Erythroblast (primary cell): ENCODE measurements around the gene KCNK6.
"Not testable (repeated sequence)": the region's sequence is repeated elsewhere in the genome, so short reads cannot be mapped to it uniquely, and the experiment has no call there.

ENCODE experiments used
- DNase-seq, 2 experiments: peaks; one replicate each; lab custom pipeline; 2025; lab: John Stamatoyannopoulos, UW
- GATA1 ChIP-seq: IDR thresholded peaks from 2 replicates; pipeline ENCODE4 v1.6.1; 2011; ENCODE audit warnings: low read depth, mild to moderate bottlenecking, control low read depth, low read length, moderate library complexity
- POLR2A ChIP-seq: IDR thresholded peaks from 2 replicates; pipeline ENCODE4 v1.6.1; 2011; ENCODE audit warnings: mild to moderate bottlenecking, low read length

The KCNK6 gene

DNA sequence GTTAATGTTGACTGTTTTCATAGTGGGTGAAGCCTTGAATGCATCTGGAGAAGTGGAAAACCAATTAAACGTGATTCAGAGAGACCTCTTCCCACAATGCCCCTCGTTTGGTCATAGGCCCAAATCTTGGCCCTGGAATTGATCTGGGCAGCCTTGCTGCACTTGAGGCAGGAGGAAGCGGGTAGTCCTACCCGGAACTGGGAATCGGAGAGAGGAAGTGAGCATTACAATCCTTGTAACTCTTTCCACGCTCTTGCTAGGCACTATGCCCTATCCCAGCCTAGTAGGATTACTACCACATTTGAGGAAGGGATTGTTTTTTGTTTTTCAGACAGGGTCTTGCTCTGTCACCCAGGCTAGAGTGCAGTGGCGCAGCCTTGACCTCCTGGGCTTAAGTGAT is 3.6 kb downstream of the KCNK6 start:
- DNase-seq, result no peak
- TF ChIP-seq POLR2A, result no peak

DNA sequence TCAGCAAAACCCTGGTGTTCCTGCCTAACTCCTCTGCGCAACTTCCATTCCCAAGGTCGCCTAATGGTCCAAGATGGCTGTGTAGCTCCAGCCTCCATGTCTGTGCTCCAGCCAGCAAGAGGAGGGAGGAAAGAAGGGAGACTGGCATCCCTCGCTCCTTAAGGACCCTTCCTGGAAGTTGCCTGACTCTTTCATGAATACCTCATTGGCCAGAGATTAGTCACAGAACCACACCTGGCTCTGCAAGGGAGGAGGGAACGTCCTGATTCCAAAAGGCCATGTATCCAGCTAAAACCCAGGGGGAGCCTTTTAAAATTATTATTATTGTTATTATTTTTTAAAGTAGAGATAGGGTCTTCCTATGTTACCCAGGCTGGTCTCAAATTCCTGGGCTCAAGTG is 4.8 kb downstream of the KCNK6 start:
- TF ChIP-seq GATA1 (no peak), POLR2A (no peak)
- no peak for DNase-seq

DNA sequence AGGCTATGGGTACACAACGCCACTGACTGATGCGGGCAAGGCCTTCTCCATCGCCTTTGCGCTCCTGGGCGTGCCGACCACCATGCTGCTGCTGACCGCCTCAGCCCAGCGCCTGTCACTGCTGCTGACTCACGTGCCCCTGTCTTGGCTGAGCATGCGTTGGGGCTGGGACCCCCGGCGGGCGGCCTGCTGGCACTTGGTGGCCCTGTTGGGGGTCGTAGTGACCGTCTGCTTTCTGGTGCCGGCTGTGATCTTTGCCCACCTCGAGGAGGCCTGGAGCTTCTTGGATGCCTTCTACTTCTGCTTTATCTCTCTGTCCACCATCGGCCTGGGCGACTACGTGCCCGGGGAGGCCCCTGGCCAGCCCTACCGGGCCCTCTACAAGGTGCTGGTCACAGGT is 6.9 kb downstream of the KCNK6 start:
- no peak for TF ChIP-seq POLR2A
- no peak for TF ChIP-seq GATA1
- no peak for DNase-seq

DNA sequence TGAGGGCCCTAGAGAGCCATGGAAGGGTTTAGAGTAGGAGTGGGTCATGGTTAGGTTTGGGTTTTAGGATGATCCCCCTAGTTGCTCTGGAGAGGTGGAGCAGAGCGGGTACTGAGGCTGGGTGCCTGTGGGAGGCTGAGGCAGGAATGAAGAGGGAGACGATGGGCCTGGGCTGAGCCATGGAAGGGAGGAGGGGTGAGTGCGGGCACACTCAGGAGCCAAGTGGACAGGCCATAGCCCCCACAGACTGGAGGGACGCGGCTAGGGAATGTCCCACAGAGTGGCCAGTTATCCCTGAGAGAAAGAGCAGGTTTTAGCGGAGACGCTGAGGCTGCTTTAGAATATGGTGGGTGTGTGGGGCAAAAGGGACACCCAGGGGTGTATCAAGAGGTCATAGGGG is 10.0 kb downstream of the KCNK6 start:
- TF ChIP-seq GATA1, result no peak
- no peak for TF ChIP-seq POLR2A
- DNase-seq, result no peak

DNA sequence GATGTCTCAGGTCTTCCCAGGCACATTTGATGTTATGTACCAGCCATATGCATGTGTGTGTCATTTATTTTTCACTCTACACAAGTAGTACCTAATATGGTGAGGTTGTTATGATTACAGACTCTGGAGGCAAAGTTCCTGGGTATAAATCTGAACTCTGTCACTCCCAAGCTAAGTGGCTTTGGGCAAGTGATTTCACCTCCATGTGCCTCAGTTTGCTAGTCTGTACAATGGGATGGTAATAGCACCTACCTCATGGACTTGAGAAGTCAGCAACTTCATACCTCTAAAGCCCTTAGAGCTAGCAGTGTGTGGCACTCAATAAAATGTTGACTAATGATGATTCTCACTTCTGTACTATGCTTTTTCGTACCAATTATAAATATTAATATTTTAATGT is 12.1 kb downstream of the KCNK6 start:
- no peak for TF ChIP-seq POLR2A
- TF ChIP-seq GATA1, result no peak

DNA sequence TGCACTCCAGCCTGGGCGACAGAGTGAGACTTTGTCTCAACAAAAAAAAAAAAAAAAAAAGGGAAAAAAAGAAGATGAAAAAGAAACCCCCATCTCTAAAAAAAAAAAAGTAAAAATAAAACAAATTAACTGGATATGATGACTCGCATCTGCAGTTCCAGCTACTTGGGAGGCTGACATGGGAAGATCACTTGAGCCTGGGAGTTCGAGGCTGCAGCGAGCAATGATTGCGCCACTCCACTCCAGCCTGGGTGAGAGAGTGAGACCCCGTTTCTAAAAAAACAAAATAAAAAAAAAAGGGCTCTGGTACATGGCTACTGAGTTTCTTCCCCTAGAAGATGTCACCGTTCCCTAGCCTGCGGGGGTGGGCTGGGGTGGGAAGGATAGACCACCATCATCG is 13.6 kb downstream of the KCNK6 start:
- TF ChIP-seq POLR2A, result no peak
- TF ChIP-seq GATA1, result no peak
- no peak for DNase-seq

More for the DNA sequence above, 12.1 kb downstream of the KCNK6 start:
- DNase-seq, result no peak

DNA sequence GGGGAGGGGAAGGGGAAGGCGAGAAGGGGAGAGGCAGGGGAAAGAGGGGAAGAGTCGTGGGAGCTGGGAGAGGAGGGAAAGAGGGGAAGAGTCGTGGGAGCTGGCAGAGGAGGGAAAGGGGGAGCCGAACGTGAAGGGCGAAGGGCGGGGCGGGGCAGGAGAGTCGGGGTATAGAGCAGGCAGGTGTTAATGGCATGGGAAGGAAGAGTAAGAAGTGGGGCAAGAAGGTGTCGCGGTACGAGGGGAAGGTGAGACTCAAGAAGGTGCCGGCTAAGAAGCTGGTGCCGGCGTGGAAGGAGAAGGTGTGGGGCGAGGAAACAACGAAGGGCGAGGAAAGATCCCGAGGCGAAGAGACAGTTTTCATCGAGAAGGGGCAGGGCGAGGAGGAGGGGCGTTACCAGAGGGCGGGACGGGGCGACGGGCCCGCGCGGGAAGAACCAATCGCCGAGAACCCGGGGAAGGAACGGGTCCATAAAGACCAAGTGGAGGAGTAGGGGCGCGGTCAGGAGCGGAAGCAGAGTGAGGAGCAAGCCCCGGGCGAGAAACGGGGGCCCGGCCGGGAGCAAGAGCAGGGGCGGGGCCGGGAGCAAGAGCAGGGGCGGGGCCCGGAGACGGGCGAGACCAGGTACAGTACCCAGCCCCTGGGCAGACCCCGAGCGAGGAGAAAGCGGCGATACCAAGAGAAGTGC is 16.4 kb downstream of the KCNK6 start:
- DNase-seq, result peak; percentile 95
- TF ChIP-seq GATA1, result no peak
- peak; percentile 67 for TF ChIP-seq POLR2A

DNA sequence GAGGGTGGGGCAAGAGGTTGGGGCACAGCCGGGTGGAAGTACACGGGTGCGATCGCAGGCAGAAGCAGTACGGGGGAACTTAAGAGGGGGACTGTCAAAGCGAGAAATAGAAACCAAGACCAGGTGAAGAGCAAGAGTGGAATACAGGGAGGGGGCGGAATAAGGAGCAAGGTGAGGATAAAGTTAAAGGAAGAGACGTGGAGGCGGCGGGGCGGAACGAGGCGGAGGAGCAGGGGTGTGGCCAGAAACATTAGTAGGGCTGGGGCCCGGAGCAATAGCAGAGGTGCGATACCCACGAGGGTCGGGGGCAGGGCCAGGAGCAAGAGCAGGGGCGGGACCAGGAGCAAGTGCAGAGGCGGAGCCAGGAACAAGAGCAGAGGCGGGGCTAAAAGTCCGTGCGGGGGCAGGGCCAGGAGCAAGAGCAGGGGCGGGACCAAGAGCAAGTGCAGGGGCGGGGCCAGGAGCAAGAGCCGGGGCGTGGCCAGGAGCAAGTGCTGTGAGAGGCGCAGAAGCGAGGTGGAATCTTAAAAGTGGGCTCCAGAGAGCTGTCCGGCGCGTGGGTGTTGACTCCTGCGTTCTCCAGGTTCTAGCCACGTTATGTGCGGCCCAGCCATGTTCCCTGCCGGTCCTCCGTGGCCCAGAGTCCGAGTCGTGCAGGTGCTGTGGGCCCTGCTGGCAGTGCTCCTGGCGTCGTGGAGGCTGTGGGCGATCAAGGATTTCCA is 17.2 kb downstream of the KCNK6 start:
- DNase-seq, result peak; percentile 98 to 99
- TF ChIP-seq POLR2A (no peak), GATA1 (no peak)

DNA sequence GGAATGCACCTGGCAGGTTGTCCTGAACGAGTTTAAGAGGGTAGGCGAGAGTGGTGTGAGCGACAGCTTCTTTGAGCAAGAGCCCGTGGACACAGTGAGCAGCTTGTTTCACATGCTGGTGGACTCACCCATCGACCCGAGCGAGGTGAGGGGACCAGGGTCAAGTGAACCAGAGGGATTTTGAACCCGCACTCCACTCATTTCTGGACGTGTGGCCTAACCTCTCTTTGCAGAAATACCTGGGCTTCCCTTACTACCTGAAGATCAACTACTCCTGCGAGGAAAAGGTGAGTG is 17.7 kb downstream of the KCNK6 start:
- TF ChIP-seq POLR2A (no peak), GATA1 (no peak)
- DNase-seq, result no peak

DNA sequence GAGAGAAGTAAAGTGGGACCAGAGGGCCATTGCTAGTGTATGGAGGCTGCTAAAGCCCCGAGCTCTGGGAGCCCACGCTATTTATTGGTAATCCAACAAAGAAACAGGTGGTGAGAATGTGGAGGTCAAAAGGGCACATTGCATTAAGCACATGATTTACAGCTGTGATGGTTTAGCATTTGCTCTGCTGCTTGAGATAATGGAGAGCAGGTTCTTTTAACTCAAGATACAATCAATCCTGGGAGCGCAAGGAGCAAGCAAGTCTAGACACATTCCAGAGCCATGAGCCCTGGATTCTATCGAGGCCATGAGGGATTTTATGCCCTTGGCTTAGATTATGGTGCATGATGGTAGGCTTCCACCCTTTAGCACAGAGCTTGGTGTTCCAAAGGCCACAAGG is 19.4 kb downstream of the KCNK6 start:
- not testable (repeated sequence) for DNase-seq

DNA sequence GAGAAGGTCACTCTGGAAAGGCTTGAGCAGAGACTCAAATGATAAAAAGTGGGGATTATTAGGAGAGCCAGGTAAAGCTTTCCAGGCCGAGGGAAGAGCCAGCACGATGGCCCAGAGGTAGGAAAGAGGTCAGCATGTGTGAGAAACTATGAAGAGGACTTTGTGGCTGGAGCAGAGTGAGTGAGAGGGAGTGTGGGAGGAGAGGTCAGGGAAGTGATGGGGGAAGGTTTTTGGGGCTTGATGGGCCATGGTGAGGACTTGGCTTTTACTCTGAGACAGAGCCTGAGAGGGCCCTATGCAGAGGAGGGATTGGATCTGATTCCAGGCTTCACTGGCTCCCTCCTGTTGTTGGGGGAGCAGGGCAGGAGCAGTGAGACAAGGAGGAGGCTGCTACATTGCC is 21.3 kb downstream of the KCNK6 start:
- no peak for TF ChIP-seq GATA1
- no peak for TF ChIP-seq POLR2A
- DNase-seq, result no peak

DNA sequence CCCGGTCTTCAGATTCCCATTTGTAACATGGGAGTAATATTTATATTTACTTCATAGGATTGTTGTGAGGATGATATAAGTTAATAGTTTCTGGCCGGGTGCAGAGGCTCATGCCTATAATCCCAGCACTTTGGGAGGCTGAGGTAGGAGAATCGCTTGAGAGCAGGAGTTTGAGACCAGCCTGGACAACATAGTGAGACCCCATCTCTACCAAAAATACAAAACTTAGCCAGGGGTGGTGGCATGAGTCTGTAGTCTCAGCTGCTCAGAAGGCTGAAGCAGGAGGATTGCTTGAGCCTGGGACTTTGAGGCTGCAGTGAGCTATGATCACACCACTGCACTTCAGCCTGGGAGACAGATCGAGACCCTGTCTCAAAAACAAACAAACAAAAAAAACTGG is 27.2 kb downstream of the KCNK6 start:
- DNase-seq, result no peak
- TF ChIP-seq GATA1 (no peak), POLR2A (no peak)

DNA sequence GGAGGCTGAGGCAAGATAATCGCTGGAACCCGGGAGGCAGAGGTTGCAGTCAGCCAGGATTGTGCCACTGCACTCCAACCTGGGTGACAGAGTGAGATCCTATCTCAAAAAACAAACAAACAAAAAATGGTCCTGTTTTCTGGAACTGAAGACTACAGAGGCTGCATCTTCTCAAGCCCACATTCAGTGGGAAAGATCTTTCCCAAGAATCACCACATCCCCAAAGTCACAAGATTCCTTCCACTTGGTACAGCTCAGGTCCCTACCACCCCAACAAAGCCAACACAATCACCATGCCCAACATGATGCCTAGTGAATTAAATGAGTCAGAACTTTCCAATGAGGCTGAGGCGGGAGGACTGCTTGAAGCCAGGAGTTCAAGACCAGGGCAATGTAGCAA is 31.2 kb downstream of the KCNK6 start:
- TF ChIP-seq GATA1, result no peak
- TF ChIP-seq POLR2A, result no peak
- no peak for DNase-seq

DNA sequence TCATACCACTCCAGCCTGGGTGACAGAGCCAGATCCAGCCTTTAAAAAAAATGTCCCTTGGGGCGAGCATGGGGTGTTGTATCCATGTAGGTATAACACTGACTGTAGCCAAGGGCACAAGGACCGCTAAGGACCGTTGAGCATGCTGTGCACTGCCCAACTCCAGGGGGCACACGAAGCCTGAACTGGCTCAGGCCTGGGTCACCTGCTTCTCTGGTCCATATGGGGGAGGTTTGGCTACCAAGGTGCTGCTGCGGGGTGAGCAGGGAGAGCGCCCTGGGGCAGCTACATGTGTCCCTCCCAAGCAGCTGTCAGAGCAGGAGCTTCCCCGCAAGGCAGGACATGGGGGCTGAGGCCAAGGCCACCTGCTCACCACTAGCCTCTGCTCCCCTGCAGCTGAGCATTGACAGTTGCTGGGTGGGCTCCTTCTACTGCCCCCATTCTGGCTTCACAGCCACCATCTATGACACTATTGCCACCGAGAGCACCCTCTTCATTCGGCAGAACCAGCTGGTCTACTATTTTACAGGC is 32.3 kb downstream of the KCNK6 start:
- DNase-seq, result no peak
- no peak for TF ChIP-seq GATA1
- TF ChIP-seq POLR2A, result no peak

DNA sequence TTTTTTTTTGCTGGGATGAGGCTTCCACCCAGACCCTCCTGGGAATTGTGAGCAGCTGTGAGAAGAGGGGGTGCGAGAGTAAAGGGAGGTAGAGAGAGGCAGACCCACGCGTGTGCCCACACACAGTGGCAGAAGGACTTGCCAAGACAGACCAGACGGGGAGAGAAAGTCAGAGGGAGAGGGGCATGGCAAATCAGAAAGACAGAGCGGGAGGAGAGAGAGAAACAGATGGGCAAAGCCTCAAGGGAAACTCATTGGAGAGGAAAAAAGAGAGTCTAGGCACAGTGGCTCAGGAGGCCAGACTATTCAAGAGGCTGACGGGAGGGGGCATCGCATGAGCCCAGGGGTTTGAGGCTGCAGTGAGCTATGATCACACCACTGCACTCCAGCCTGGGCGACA is 33.0 kb downstream of the KCNK6 start:
- no peak for TF ChIP-seq GATA1
- no peak for TF ChIP-seq POLR2A
- DNase-seq, result no peak
